B cell (primary cell): ENCODE results near the gene EPB41L1. TPM values are rescaled to one million over a fixed set of nuclear protein-coding genes. Genes with fewer than 3 reads are reported as not detected.

Experiments
- ATAC-seq: fragments of 200-7000 bp; cut with Tn5 transposase; one replicate; pipeline ENCODE4 v1.10.0; 2021; ENCODE audit warnings: low read depth, mild to moderate bottlenecking, moderate number of reproducible peaks, moderate library complexity
- CTCF ChIA-PET: fragments of 350-600 bp; sonication (Branson Sonifier 250); formaldehyde crosslinking; loops from one replicate; lab custom pipeline; 2021; ENCODE audit warnings: antibody characterized with exemption, inconsistent platforms; lab: Charles Lee
- POLR2A ChIA-PET: fragments of 350-600 bp; sonication (Branson Sonifier 250); formaldehyde crosslinking; loops from one replicate; lab custom pipeline; 2021; ENCODE audit warnings: antibody characterized with exemption; lab: Charles Lee
- DNase-seq: peaks from one replicate; pipeline ENCODE4 v3.0.0; 2013
- H2AFZ ChIP-seq: 2 replicates; pipeline ENCODE4 v1.6.1; 2012; ENCODE audit warnings: mild to moderate bottlenecking, low read depth, low read length; ENCODE audit not compliant: insufficient read depth, poor library complexity, severe bottlenecking
- H3K27ac ChIP-seq, 2 donors: 1 replicate in 1 of 2; 2 replicates in 1 of 2; pipeline ENCODE4 v1.5.1; 2012 to 2013; ENCODE audit warnings: low read length in 2 of 2, mild to moderate bottlenecking in 2 of 2, moderate library complexity in 1 of 2
- H3K27me3 ChIP-seq, 4 experiments: fragments of 200-600 bp in 1 of 4; sonication (generic) in 1 of 4; replicated peaks in 1 of 4; 1 replicate in 2 of 4; 2 replicates in 2 of 4; pipeline versions ENCODE4 v1.6.1 to v1.7.0; 2013 to 2016; ENCODE audit warnings: low read length in 3 of 4, mild to moderate bottlenecking in 2 of 4, mixed read lengths in 1 of 4, moderate library complexity in 1 of 4; ENCODE audit not compliant: insufficient read depth in 4 of 4, control insufficient read depth in 3 of 4; ENCODE audit errors: control extremely low read depth in 1 of 4
- H3K36me3 ChIP-seq, 2 experiments: replicated peaks in 1 of 2; 1 replicate in 1 of 2; 2 replicates in 1 of 2; pipeline versions ENCODE4 v1.6.1 to v1.7.1; 2013; ENCODE audit warnings: low read length in 1 of 2; ENCODE audit not compliant: insufficient read depth in 2 of 2, control insufficient read depth in 1 of 2; ENCODE audit errors: control extremely low read depth in 1 of 2, extremely low read depth in 1 of 2
- H3K4me1 ChIP-seq, 2 donors: fragments of 200-600 bp in 1 of 2; sonication (generic) in 1 of 2; 1 replicate in 1 of 2; 2 replicates in 1 of 2; pipeline versions ENCODE4 v1.5.1 to v1.6.1; 2013 to 2017; ENCODE audit warnings: low read length in 2 of 2; ENCODE audit not compliant: control insufficient read depth in 2 of 2, insufficient read depth in 2 of 2
- H3K4me2 ChIP-seq: replicated peaks from 2 replicates; pipeline ENCODE3; 2012; ENCODE audit warnings: mild to moderate bottlenecking, low read depth, low read length; ENCODE audit not compliant: poor library complexity, severe bottlenecking
- H3K4me3 ChIP-seq, 5 experiments: fragments of 200-600 bp in 1 of 5; sonication (generic) in 1 of 5; 1 replicate in 3 of 5; 2 replicates in 2 of 5; pipeline versions ENCODE4 v1.5.1 to v1.7.0; 2011 to 2016; ENCODE audit warnings: low read length in 4 of 5, mild to moderate bottlenecking in 4 of 5, low read depth in 2 of 5, control low read depth in 1 of 5, moderate library complexity in 1 of 5; ENCODE audit not compliant: insufficient read depth in 1 of 5; ENCODE audit errors: control extremely low read depth in 1 of 5, extremely low read depth in 1 of 5
- H3K79me2 ChIP-seq: fragments of 200-600 bp; sonication (generic); one replicate; pipeline ENCODE4 v1.6.0; 2016; ENCODE audit warnings: low read length; ENCODE audit not compliant: control insufficient read depth, insufficient read depth
- H3K9ac ChIP-seq: fragments of 200-600 bp; sonication (generic); 2 replicates; pipeline ENCODE4 v1.6.1; 2017; ENCODE audit warnings: mild to moderate bottlenecking, low read length, moderate library complexity
- H3K9me3 ChIP-seq, 3 donors: one replicate each; pipeline versions ENCODE4 v1.6.1 to v1.7.1; 2013; ENCODE audit warnings: low read length in 2 of 3; ENCODE audit not compliant: control insufficient read depth in 2 of 3, insufficient read depth in 1 of 3; ENCODE audit errors: control extremely low read depth in 1 of 3
- H4K20me1 ChIP-seq: 2 replicates; pipeline ENCODE4 v1.6.0; 2012; ENCODE audit warnings: mild to moderate bottlenecking, low read length; ENCODE audit not compliant: insufficient read depth, control insufficient read depth, poor library complexity, severe bottlenecking
- H3K27ac Mint-ChIP-seq: one replicate; pipeline ENCODE4 v1.8.0; 2021; ENCODE audit warnings: mixed read lengths
- H3K27me3 Mint-ChIP-seq: one replicate; pipeline ENCODE4 v1.8.0; 2021; ENCODE audit warnings: mixed read lengths
- H3K4me1 Mint-ChIP-seq: one replicate; pipeline ENCODE4 v1.8.0; 2021; ENCODE audit warnings: mixed read lengths
- H3K4me3 Mint-ChIP-seq: one replicate; pipeline ENCODE4 v1.8.0; 2021; ENCODE audit warnings: mixed read lengths
- H3K9me3 Mint-ChIP-seq: one replicate; pipeline ENCODE4 v1.8.0; 2022; ENCODE audit warnings: mixed read lengths; ENCODE audit not compliant: insufficient read depth
- CTCF ChIP-seq: fragments of 200-600 bp; IDR thresholded peaks from one replicate; pipeline ENCODE4 v1.8.0; 2022; ENCODE audit warnings: antibody characterized with exemption, mild to moderate bottlenecking
- EZH2 ChIP-seq: IDR thresholded peaks from 2 replicates; pipeline ENCODE4 v1.6.1; 2012; ENCODE audit warnings: borderline replicate concordance, low read depth, mild to moderate bottlenecking, moderate library complexity, low read length; ENCODE audit not compliant: insufficient read depth, poor library complexity, severe bottlenecking
- WGBS: methylation state at CpG from one replicate; pipeline ENCODE4 v1.1.5; 2013; ENCODE audit warnings: missing lambda C conversion rate; ENCODE audit not compliant: insufficient coverage; 5-methylcytosine and 5-hydroxymethylcytosine counted together
- intact Hi-C: fragments of 100-400 bp; cut with micrococcal nuclease; formaldehyde crosslinking; loops from one replicate; pipeline ENCODE4 v1.10.0; 2022
- polyA plus RNA-seq: library from polyadenylated mRNA; depleted of rRNA; stranded (reverse); fragments of >200 nt; gene quantifications from 2 replicates; pipeline ENCODE4 v1.2.3, GENCODE V29; 2012
- total RNA-seq, 2 donors: library from RNA; stranded (reverse); fragments of 120-200 nt in 1 of 2; gene quantifications; 1 replicate in 1 of 2; 2 replicates in 1 of 2; pipeline versions ENCODE4 v1.2.3 to v1.2.4, GENCODE V29; 2013 to 2022

Gene EPB41L1
- total and polyA plus RNA-seq, 2 donors (not counting 1 experiment from before 2014, with no cell fraction given) = 0.12 to 1.3 TPM

- intact Hi-C loops = no loop called here
- Histone ChIP-seq H3K9ac (no peak overlapping the region), H2AFZ (no peak overlapping the region), H3K27ac (no peak overlapping the region), H3K4me2 (no peak overlapping the region), H3K4me3 (no peak overlapping the region), H3K36me3 (no peaks in the 10 kb centered on the region), H3K9me3 (peaks cover 0 to 3% (median 0%) of the 10 kb centered on the region in 3 donors), H3K79me2 (no peaks in the 10 kb centered on the region), H3K27me3 (peaks cover 0 to 12% (median 0%) of the 10 kb centered on the region in 4 experiments), H3K4me1 (no peaks in the 10 kb centered on the region), H4K20me1 (no peaks in the 10 kb centered on the region)
- TF ChIP-seq EZH2 (no peak), CTCF (no peak)
- no peak overlapping the region for H3K4me3 Mint-ChIP-seq
- CTCF ChIA-PET = no interaction called here
- peaks cover 24% of the 10 kb centered on the region for H3K27me3 Mint-ChIP-seq
- H3K9me3 Mint-ChIP-seq = no peaks in the 10 kb centered on the region
- POLR2A ChIA-PET = no interaction called here
- no peak for DNase-seq
- WGBS = 90% methylated on average over 11 of the region's 12 CpGs
- no peak overlapping the region for H3K27ac Mint-ChIP-seq
- no peaks in the 10 kb centered on the region for H3K4me1 Mint-ChIP-seq
- ATAC-seq = no peak
These were observed 121.1 kb downstream of the EPB41L1 start for GRCh38 chr20:36275441-36276189.

DNA sequence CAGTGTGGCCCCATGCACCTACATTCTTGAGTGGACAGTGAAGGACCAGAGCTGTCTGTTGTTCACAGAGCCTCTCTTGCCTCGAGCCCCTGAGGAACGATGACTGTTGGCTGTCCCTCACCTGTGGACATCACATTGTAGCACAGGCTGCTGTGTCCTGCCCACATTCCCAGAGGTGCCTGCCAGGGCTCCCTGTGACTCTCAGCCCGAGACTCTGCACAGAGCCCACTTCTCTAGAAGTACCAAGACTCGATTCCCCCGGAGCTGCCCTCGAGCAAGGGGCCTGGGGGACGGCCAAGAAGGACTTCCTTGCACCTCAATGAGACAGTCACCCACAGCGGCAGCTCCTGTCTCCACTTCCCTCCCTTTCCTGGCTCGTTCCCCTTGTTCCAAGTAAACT is 123.0 kb downstream of the EPB41L1 start:
- H3K36me3 ChIP-seq = no peaks in the 10 kb centered on the region
- Mint-ChIP-seq H3K27me3 (peaks cover 35% of the 10 kb centered on the region), H3K9me3 (no peaks in the 10 kb centered on the region), H3K4me3 (no peak overlapping the region), H3K4me1 (no peaks in the 10 kb centered on the region), H3K27ac (no peak overlapping the region)
- H4K20me1 ChIP-seq = no peaks in the 10 kb centered on the region
- 76% methylated on average over 9 of the region's 9 CpGs for WGBS
- H3K79me2 ChIP-seq = no peaks in the 10 kb centered on the region
- ChIA-PET CTCF (no interaction called here), POLR2A (no interaction called here)
- H3K9me3 ChIP-seq = peaks cover 0 to 3% (median 0%) of the 10 kb centered on the region in 3 donors
- intact Hi-C loops = no loop called here
- H3K27me3 ChIP-seq = peaks cover 0 to 13% (median 0%) of the 10 kb centered on the region in 4 experiments
- H3K27ac ChIP-seq = no peak overlapping the region
- no peaks in the 10 kb centered on the region for H3K4me1 ChIP-seq
- ATAC-seq (no peak), DNase-seq (no peak)
- H3K9ac ChIP-seq = no peak overlapping the region
- H3K4me2 ChIP-seq = no peak overlapping the region
- TF ChIP-seq CTCF (no peak), EZH2 (no peak)
- no peak overlapping the region for H2AFZ ChIP-seq
- no peak overlapping the region for H3K4me3 ChIP-seq
